Neural cell (in vitro differentiated cells): ENCODE measurements around the gene MOV10L1. TPM values are rescaled to one million over a fixed set of nuclear protein-coding genes. Genes with fewer than 3 reads are reported as not detected.

Experiments used
- H2AFZ ChIP-seq: fragments of 200-600, 300-800 bp; sonication (generic), shearing (Covaris generic); 2 replicates; pipeline ENCODE4 v1.6.0; 2014; ENCODE audit warnings: low read depth, mild to moderate bottlenecking, antibody characterized with exemption, low read length, moderate library complexity
- H3F3A ChIP-seq: fragments of 200-600 bp; shearing (Covaris generic); 2 replicates; pipeline ENCODE4 v1.6.1; 2016; ENCODE audit warnings: mild to moderate bottlenecking, moderate library complexity, mixed read lengths, antibody characterized with exemption, low read length; ENCODE audit not compliant: insufficient read depth, poor library complexity, severe bottlenecking
- H3K27ac ChIP-seq: fragments of 200-600, 300-800 bp; sonication (generic), shearing (Covaris generic); 2 replicates; pipeline ENCODE4 v1.5.1; 2014; ENCODE audit warnings: mild to moderate bottlenecking, low read length, moderate library complexity
- H3K27me3 ChIP-seq: fragments of 300-800, 200-600 bp; sonication (generic), shearing (Covaris generic); 2 replicates; pipeline ENCODE4 v1.6.0; 2014; ENCODE audit warnings: mild to moderate bottlenecking, low read depth, low read length, moderate library complexity; ENCODE audit not compliant: insufficient read depth
- H3K36me3 ChIP-seq: fragments of 300-800, 200-600 bp; sonication (generic), shearing (Covaris generic); 2 replicates; pipeline ENCODE4 v1.5.1; 2014; ENCODE audit warnings: mild to moderate bottlenecking, antibody characterized with exemption, low read length, moderate library complexity; ENCODE audit not compliant: insufficient read depth
- H3K4me2 ChIP-seq: fragments of 300-800, 200-600 bp; sonication (generic), shearing (Covaris generic); 2 replicates; pipeline ENCODE4 v1.6.0; 2014; ENCODE audit warnings: mild to moderate bottlenecking, low read length
- H3K4me3 ChIP-seq: fragments of 300-800, 200-600 bp; sonication (generic), shearing (Covaris generic); 2 replicates; pipeline ENCODE4 v1.5.1; 2014; ENCODE audit warnings: mild to moderate bottlenecking, low read length, moderate library complexity
- H3K79me2 ChIP-seq: fragments of 200-600 bp; shearing (Covaris generic); replicated peaks from 2 replicates; pipeline ENCODE4 v1.6.0; 2014; ENCODE audit warnings: mild to moderate bottlenecking, low read length, moderate library complexity; ENCODE audit not compliant: insufficient read depth
- H3K9ac ChIP-seq: fragments of 300-800, 200-600 bp; sonication (generic), shearing (Covaris generic); 2 replicates; pipeline ENCODE4 v1.6.1; 2016; ENCODE audit warnings: mild to moderate bottlenecking, low read length, mixed read lengths
- H3K9me2 ChIP-seq: fragments of 200-600 bp; shearing (Covaris generic); 2 replicates; pipeline ENCODE4 v1.6.1; 2016; ENCODE audit warnings: mild to moderate bottlenecking, low read length, mixed read lengths; ENCODE audit not compliant: insufficient read depth
- H3K9me3 ChIP-seq: fragments of 200-600, 300-800 bp; sonication (generic), shearing (Covaris generic); 2 replicates; pipeline ENCODE4 v1.6.1; 2016; ENCODE audit warnings: mild to moderate bottlenecking, mixed run types, low read length, moderate library complexity, mixed read lengths
- H4K20me1 ChIP-seq: fragments of 200-600 bp; shearing (Covaris generic); 2 replicates; pipeline ENCODE4 v1.6.1; 2016; ENCODE audit warnings: mild to moderate bottlenecking, mixed run types; ENCODE audit not compliant: insufficient read depth
- EP300 ChIP-seq: fragments of 450-650 bp; conservative IDR thresholded peaks from 2 replicates; pipeline ENCODE4 v1.6.1; 2014; ENCODE audit warnings: antibody characterized with exemption, mild to moderate bottlenecking, moderate library complexity; ENCODE audit not compliant: poor library complexity, severe bottlenecking
- EZH2 ChIP-seq: fragments of 200-600, 300-800 bp; shearing (Covaris generic), sonication (generic); IDR thresholded peaks from 2 replicates; pipeline ENCODE4 v1.6.1; 2014; ENCODE audit warnings: antibody characterized with exemption, low read length, borderline replicate concordance, mild to moderate bottlenecking; ENCODE audit not compliant: insufficient read depth, poor library complexity, severe bottlenecking
- MXI1 ChIP-seq: fragments of 450-650 bp; conservative IDR thresholded peaks from 2 replicates; pipeline ENCODE4 v1.6.1; 2014; ENCODE audit warnings: antibody characterized with exemption, mild to moderate bottlenecking; ENCODE audit not compliant: poor library complexity, severe bottlenecking
- POLR2AphosphoS5 ChIP-seq: IDR thresholded peaks from 2 replicates; pipeline ENCODE4 v1.6.1; 2012
- RAD21 ChIP-seq: fragments of 450-650 bp; conservative IDR thresholded peaks from 2 replicates; pipeline ENCODE4 v1.6.1; 2014; ENCODE audit warnings: antibody characterized with exemption, mild to moderate bottlenecking, moderate library complexity
- REST ChIP-seq: IDR thresholded peaks from 2 replicates; pipeline ENCODE4 v1.6.1; 2012; ENCODE audit warnings: borderline replicate concordance
- SMC3 ChIP-seq: fragments of 450-650 bp; conservative IDR thresholded peaks from 2 replicates; pipeline ENCODE4 v1.6.1; 2014; ENCODE audit warnings: antibody characterized with exemption, mild to moderate bottlenecking, moderate library complexity; ENCODE audit not compliant: poor library complexity
- TAF1 ChIP-seq: IDR thresholded peaks from 2 replicates; pipeline ENCODE4 v1.6.1; 2012; ENCODE audit warnings: low read depth
- polyA plus RNA-seq: library from polyadenylated mRNA; depleted of rRNA; stranded (reverse); fragments of >200 nt; gene quantifications from 2 replicates; pipeline ENCODE4 v1.2.3, GENCODE V29; 2014
- TF ChIP-seq, protein P1 (sequence below): fragments of 450-650 bp; IDR thresholded peaks from 2 replicates; pipeline ENCODE4 v1.5.1; 2014; ENCODE audit warnings: antibody characterized with exemption, mild to moderate bottlenecking, moderate library complexity; ENCODE audit not compliant: poor library complexity, severe bottlenecking

MOV10L1 gene
- polyA plus RNA-seq, 1 donor from 2014 or later, result not detected

DNA sequence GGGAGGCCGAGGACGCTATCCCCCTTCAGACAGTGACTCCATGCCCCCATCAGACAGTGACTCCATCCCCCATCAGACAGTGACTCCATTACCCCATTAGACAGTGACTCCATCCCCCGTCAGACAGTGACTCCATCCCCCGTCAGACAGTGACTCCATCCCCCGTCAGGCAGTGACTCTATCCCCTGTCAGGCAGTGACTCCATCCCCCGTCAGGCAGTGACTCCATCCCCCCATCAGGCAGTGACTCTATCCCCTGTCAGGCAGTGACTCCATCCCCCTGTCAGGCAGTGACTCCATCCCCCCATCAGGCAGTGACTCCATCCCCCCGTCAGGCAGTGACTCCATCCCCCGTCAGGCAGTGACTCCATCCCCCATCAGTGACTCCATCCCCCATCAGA lies 22.6 kb upstream of the MOV10L1 start:
- H4K20me1 ChIP-seq, result no peaks in the 10 kb centered on the region
- H3K9me3 ChIP-seq, result no peaks in the 10 kb centered on the region
- no peaks in the 10 kb centered on the region for H3K79me2 ChIP-seq
- no peaks in the 10 kb centered on the region for H3F3A ChIP-seq
- TF ChIP-seq TAF1 (no peak), REST (no peak), SMC3 (no peak), EZH2 (no peak), POLR2AphosphoS5 (no peak), RAD21 (no peak), MXI1 (no peak), EP300 (no peak)
- TF ChIP-seq, protein P1, sequence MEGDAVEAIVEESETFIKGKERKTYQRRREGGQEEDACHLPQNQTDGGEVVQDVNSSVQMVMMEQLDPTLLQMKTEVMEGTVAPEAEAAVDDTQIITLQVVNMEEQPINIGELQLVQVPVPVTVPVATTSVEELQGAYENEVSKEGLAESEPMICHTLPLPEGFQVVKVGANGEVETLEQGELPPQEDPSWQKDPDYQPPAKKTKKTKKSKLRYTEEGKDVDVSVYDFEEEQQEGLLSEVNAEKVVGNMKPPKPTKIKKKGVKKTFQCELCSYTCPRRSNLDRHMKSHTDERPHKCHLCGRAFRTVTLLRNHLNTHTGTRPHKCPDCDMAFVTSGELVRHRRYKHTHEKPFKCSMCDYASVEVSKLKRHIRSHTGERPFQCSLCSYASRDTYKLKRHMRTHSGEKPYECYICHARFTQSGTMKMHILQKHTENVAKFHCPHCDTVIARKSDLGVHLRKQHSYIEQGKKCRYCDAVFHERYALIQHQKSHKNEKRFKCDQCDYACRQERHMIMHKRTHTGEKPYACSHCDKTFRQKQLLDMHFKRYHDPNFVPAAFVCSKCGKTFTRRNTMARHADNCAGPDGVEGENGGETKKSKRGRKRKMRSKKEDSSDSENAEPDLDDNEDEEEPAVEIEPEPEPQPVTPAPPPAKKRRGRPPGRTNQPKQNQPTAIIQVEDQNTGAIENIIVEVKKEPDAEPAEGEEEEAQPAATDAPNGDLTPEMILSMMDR, result no peak
- H3K9ac ChIP-seq, result no peak overlapping the region
- H2AFZ ChIP-seq, result no peak overlapping the region
- no peaks in the 10 kb centered on the region for H3K36me3 ChIP-seq
- H3K9me2 ChIP-seq, result no peaks in the 10 kb centered on the region
- no peaks in the 10 kb centered on the region for H3K27me3 ChIP-seq
- no peak overlapping the region for H3K4me2 ChIP-seq
- H3K27ac ChIP-seq, result no peak overlapping the region
- H3K4me3 ChIP-seq, result no peak overlapping the region

- H3K9ac ChIP-seq, result no peak overlapping the region
- no peaks in the 10 kb centered on the region for H3F3A ChIP-seq
- no peaks in the 10 kb centered on the region for H4K20me1 ChIP-seq
- no peaks in the 10 kb centered on the region for H3K9me2 ChIP-seq
- H3K36me3 ChIP-seq, result no peaks in the 10 kb centered on the region
- no peak for TF ChIP-seq POLR2AphosphoS5
- TF ChIP-seq REST, result no peak
- no peak for TF ChIP-seq RAD21
- TF ChIP-seq MXI1, result no peak
- no peak for TF ChIP-seq EP300
- no peak for TF ChIP-seq EZH2
- no peak for TF ChIP-seq TAF1
- no peak for TF ChIP-seq SMC3
- TF ChIP-seq, protein P1, result no peak
- no peaks in the 10 kb centered on the region for H3K9me3 ChIP-seq
- H3K79me2 ChIP-seq, result no peaks in the 10 kb centered on the region
- no peaks in the 10 kb centered on the region for H3K27me3 ChIP-seq
- H2AFZ ChIP-seq, result no peak overlapping the region
- no peak overlapping the region for H3K4me2 ChIP-seq
- no peak overlapping the region for H3K27ac ChIP-seq
- H3K4me3 ChIP-seq, result no peak overlapping the region
Measured at GRCh38 chr22:50068096-50068495, 21.7 kb upstream of the MOV10L1 start.
